ENCODE data around the gene NUDCD2. TPM values are rescaled to one million over a fixed set of nuclear protein-coding genes. Genes with fewer than 3 reads are reported as not detected.

NUDCD2 gene, protein sequence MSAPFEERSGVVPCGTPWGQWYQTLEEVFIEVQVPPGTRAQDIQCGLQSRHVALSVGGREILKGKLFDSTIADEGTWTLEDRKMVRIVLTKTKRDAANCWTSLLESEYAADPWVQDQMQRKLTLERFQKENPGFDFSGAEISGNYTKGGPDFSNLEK
- polyA plus RNA-seq (ENCODE audit: insufficient read length) = 35.4 TPM

DNA sequence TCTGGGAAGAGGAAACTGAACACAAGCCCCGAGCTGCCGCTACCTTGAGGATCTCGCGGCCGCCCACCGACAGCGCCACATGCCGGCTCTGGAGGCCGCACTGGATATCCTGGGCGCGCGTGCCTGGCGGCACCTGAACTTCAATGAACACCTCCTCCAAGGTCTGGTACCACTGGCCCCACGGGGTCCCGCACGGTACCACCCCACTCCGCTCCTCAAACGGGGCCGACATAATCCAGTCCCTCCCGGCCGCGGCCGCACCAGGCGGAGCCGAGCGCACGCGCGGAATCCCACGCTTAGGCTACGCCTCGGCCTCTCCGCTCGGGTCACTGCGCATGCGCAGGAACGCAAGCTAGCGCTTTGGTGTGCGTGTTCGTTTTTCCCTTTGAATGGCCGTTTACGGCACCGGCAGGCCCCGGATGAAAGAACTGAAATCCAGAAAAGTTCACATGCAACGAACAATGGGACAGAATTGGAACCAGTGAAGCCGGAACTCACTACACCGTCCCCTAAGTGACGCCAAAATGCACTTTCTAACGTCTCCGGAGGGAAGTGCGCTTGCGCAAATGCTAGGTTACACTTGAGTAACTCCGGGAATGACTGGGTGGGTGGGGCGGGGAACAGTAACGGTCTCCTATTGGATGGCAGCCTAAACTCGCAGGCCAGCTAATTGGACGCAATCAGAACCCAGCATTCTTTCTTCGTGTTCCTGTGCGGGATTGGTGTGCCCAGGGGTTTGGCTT is at the start of gene NUDCD2:
Gene NUDCD2 (minus strand): TSS at position 284 of the 743 bp plus-strand sequence. CDS start 52 bp downstream, at position 232.
- peak; percentile 99 for DNase-seq (ENCODE audit: low read depth)

- peak; percentile 22 for DNase-seq (ENCODE audit: low read depth)
Observed at GRCh38 chr5:163509291-163509951, 49.5 kb upstream of the NUDCD2 start.

DNA sequence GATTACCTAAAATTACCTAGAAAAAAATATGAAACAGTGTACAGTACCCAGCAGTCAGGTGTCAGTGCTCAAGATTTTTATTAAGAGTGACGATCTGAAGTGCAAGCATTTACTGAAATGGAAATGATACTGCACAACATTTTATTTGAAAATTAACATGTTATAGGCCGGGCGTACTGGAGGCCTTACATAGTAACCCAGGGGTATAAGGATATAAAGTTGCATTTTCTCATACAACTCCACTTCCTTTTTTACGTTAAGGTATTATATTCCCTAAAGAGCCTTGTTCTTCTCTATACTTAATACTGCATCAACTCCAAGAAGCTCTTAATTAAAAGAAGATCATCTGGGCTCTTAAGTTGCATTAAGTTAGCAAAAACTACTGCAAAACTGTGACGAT is 48.9 kb upstream of the NUDCD2 start:
- no peak for DNase-seq (ENCODE audit: low read depth)

DNA sequence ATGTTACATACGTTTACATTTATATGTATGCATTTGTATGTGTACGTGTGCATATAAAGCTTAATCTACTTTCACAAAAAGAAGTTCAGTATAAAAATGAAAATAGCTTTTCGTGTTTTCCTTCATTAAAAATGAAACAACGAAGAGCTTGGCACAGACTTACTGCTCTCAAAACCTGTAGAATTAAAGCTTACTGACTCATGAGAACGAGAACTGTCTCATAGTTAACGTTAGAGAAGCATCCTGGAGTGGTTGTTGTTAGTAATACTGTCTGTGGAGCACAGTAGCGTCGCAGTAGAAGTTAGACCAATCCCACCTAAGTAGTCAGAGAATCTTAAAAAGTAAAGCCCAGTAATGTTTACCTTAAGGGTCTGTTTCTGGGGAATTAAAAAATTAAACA is 46.8 kb upstream of the NUDCD2 start:
- DNase-seq (ENCODE audit: low read depth) = no peak

- no peak for DNase-seq (ENCODE audit: low read depth)
Observed at GRCh38 chr5:163506095-163506457, 46.2 kb upstream of the NUDCD2 start.

GRCh38 chr5:163505368-163506094 is 45.6 kb upstream of the NUDCD2 start, which contains the start of gene MAT2B:
Gene MAT2B (plus strand): TSS chr5:163505619. CDS start chr5:163505687, 68 bp downstream.
- peak; percentile 76 for DNase-seq (ENCODE audit: low read depth)

DNA sequence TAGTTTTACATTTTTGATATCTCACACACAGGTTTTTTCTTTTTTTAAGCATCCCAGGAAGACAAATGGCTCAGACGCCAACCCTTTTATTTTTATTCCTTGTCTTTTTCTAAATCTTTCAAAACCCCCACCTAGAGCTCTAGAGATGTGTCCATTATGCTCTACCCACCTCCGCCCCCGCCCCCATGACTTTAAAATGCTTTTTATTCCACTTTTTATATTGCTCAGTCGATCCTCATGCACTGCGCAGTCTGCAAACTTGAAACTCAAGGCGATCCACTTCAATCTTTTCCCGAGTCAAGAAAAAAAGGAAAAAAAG is 45.1 kb upstream of the NUDCD2 start:
- DNase-seq (ENCODE audit: low read depth) = no peak

GRCh38 chr5:163504079-163504931 is 44.4 kb upstream of the NUDCD2 start:
- DNase-seq (ENCODE audit: low read depth) = peak; percentile 25

DNA sequence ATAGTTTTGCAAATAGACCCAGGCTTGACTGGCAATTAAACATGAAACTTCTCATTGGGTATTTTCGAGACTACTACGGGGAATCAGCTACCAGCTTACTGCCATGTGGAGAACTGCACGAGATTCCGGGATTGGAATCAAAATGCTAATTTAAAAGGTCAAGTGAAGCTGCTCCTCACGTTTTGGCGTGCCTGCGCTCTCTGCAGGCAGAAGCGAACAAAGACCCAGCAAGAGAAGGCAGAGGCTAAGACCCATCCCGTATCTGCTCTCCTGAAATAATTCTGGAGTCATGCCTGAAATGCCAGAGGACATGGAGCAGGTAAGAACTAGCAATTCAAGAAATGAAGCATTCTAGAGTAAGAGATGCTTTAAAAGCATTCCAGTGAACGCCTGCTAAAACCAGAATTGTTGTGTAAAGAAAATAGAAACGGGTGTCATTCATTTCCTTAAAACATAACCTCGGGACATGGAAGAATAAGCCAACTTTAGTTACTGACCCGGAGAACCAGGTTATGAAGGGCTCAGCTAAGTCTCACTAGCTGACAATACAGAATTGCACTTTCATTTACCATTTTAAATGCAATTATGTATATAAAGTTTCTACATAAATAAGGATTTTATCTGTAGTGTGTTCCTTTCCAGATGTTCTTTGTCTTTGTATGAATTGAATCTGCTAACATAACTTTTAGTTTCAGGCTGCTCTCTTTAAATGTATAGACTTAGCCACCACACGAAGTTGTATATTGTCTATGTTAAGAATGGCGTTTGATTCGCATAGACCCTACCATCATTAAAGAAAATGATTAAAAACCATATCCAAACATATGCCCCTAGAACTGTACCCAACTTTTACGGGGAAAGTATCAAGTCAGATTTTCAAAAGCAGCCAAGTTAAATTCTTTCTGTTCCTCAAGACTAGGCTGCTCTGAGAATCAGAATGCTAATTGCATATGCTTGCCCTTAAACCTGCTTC is 43.5 kb upstream of the NUDCD2 start:
- DNase-seq (ENCODE audit: low read depth) = peak; percentile 60

- no peak for DNase-seq (ENCODE audit: low read depth)
Observed at GRCh38 chr5:163502521-163502920, 42.6 kb upstream of the NUDCD2 start.

GRCh38 chr5:163498886-163499285 is 39.0 kb upstream of the NUDCD2 start:
- DNase-seq (ENCODE audit: low read depth) = no peak

DNA sequence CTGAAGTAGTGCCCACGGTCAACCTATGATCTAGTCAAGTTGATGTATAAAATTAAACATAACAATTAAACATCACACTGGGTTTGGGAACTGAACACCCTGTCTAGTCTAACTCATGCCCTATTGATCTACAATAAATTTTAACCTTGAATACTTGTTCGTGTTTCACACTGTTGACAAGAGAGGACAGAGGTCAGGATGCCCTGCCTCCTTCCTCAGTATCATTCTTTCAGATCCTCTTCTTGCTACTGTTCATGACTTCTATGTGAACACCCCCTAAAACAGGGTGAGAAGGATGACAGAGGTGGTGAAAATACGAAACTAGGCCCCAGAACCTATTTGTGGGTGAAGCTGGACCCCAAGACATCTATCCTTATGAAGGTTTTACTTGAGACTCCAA is 37.4 kb upstream of the NUDCD2 start:
- no peak for DNase-seq (ENCODE audit: low read depth)

GRCh38 chr5:163496286-163496685 is 36.4 kb upstream of the NUDCD2 start:
- DNase-seq (ENCODE audit: low read depth) = no peak

DNA sequence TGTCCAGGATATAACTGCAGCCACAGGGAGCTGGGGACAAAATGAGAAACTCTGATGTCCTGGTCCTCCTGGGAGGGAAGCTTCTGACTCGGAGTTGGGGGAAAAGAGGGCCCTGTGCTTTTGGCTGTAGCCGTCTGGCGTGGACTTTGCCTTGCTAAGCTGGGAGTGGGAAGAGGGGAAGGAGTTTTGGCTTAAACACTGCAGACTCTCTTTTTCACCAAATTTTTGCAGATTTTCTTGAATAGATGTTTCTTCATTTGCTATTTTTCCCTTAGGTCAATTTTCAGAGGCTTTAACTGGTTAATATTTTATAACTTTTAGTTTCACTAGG is 29.8 kb upstream of the NUDCD2 start:
- no peak for DNase-seq (ENCODE audit: low read depth)

GRCh38 chr5:163489055-163489744 is 29.3 kb upstream of the NUDCD2 start:
- no peak for DNase-seq (ENCODE audit: low read depth)

- DNase-seq (ENCODE audit: low read depth) = no peak
Observed at GRCh38 chr5:163478982-163479271, 19.0 kb upstream of the NUDCD2 start.

DNA sequence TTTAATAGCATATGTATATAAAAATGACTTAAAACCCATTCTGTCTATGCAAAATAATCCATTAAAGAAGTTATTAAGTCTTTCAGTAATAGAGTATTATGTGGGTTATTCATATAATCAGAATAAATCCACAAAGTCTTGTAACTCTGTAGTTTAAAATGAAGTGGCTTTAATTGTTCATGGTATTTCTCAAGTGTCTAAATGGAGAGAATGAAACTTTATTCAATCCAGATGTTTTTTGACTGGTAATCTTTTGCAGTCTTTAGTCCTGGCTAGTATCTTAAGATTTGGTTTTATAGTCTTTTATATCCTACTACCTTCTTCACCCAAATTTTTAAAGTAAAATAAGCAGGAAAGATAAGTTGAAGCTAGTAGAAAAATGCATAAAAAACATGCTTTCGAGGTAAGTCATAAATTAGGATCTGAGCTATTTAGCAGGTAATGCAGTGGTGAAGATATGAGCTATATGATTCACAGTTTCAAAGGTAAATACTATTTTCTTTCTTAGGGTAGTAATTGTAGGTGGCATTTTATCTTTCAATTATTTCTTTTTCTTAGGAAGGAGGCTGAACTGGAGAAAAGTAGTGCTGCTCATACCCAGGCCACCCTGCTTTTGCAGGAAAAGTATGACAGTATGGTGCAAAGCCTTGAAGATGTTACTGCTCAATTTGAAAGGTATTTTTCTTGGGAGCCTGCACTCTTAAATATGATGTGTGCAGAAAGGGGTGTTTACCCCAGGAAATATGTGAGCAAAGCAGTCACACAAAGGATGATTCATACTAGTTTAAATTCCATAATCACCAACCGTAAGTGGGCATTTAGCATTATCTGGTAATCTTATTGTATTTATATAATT is 18.5 kb upstream of the NUDCD2 start:
- no peak for DNase-seq (ENCODE audit: low read depth)

- no peak for DNase-seq (ENCODE audit: low read depth)
Observed at GRCh38 chr5:163475411-163475810, 15.5 kb upstream of the NUDCD2 start.

- DNase-seq (ENCODE audit: low read depth) = no peak
Observed at GRCh38 chr5:163473635-163474243, 13.8 kb upstream of the NUDCD2 start.
